SHP77 (cell line): ENCODE data around the gene CCL19.

Experiments used
- DNase-seq, 2 experiments: peaks; one replicate each; lab custom pipeline; 2025; lab: John Stamatoyannopoulos, UW

CCL19 gene

GRCh38 chr9:34694811-34695210, 3.7 kb upstream of the CCL19 start:
- no peak for DNase-seq

GRCh38 chr9:34693560-34693959, 2.5 kb upstream of the CCL19 start:
- no peak for DNase-seq

- no peak for DNase-seq
Measured at GRCh38 chr9:34691936-34692315, 850 bp upstream of the CCL19 start.

DNA sequence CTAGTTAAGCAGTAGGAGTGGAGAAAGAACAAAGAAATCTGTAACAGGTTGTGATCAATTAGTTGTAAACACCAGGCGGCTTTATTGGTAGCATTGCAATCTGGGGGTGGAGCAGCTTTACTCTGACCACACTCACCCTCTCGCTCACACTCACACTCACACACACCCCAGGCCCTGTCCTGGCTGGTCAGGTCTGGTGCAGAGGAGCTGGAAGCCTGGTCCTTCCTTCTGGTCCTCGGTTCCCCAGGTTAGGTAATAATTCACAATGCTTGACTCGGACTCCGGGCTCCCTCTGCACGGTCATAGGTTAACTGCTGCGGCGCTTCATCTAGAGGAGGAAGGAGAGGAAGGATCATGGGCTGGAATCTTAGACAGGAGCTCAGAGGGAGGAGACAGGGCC, 1.6 kb downstream of the CCL19 start:
- DNase-seq: no peak

- DNase-seq: no peak
Measured at GRCh38 chr9:34689116-34689470, 2.0 kb downstream of the CCL19 start.

DNA sequence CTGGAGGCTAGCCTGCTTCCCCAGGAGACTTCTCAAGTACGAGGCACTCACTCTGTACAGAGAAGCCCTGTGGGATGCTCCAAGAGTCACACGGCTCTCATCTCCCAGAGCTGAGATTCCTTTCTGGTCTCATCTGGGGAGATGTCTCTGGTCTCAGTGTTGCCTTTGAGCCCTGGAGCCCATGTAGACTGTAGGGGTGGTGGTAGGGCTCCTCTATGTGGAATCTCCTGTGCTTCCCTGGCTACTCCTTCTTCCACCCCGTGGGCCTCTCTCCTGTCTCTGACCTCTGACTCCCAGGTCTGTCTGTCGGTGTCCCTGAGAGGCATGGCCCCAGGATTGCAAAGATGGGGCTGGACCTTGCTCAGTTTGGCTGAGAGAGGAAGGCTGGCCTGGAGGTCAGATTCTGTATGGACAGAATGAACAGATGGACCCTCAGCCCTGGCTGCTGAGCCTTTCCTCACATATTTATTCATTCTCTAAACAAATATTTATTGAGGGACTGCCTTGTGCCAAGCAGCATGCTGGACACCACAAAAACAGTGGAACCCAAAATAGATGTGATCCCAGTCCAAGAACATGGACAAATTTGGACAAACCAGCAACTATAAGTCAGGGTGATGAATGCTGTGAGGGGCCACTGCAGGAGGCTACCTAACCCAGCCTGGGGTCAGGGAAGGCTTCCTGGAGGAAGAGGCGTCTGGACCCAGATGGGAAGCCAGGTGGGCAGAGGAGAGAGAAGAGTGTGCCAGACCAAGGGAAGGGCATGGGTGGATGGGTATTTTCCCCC, 2.6 kb downstream of the CCL19 start:
- no peak for DNase-seq

- no peak for DNase-seq
Measured at GRCh38 chr9:34687276-34688030, 3.6 kb downstream of the CCL19 start.

DNA sequence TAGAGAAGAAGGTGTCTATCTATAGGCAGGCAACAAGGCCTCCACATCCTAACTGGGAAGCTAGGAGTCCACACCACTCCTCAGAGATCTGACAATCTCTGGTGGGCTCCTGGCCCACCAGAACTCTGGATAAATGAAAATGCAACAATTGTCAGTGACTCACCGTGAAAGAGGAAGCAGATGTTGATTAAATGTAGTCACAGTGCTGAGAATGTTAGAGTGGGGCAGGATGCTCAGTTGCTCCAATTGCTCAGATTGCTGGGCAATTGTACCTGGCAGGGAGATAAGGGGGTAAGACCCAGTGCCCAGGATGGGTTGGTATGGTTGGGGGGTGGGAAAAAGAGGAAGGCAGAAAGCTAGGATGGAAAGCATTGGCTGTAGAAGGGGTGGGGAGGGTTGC, 4.3 kb downstream of the CCL19 start:
- DNase-seq: no peak

GRCh38 chr9:34686231-34686630, 4.8 kb downstream of the CCL19 start:
- no peak for DNase-seq

DNA sequence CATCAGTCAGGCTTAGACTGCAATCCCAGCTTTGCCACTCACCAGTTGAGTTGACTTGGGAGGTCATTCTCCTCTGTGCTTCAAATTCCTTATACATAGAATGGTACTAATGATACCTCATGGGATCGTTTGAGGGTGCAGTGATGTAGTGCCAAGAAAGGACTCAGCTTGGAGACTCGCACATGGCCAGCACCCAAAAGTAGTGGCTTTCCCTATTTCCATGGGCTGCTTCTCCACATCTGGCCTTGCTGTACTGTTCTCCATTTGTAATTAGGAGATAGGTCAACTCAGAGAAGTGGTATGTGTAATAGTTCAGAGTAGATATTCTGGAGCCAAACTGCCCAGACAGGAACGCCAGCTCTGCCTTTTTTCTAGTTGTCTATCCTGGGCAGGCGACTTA, 5.5 kb downstream of the CCL19 start:
- no peak for DNase-seq

DNA sequence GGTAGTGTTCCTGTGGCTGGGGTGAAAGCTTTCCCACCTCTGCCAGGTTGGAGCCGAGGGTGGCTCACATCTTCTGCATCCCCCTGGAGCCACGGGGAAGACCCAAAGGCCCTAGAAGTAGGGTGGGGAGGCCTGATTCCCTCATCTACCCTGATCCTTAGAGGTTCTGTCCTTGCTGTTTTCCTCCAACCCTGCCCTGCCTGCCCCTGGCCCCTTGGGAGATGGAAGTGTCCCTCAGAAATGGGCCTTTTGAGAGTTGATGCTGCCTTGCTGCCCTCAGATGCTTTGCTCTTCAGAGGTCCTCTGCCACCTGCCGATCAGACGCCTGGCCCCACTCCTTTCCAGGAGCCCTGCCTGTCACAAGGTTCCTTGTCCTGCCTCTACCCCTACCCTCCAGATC, 6.3 kb downstream of the CCL19 start:
- no peak for DNase-seq

DNA sequence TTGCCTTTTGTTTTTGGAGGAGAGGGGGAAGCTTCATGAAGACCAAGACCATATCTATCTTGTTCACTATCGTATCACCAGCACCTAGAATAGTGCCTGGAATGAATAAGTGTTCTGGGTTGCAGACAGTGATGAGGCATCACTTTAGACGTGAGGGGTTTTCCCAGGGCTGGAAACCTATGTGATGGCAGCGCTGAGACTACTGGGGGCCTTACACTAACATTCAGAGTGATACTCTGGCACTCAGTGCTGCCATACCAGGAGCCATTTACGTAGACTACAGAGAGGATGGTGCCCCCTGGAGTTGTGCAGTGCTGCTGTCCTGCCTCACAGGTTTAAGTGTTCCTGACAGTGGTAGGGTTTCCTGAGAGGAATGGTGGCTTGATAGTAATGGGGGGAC, 6.9 kb downstream of the CCL19 start:
- no peak for DNase-seq

GRCh38 chr9:34675869-34676268, 15.2 kb downstream of the CCL19 start:
- DNase-seq: no peak

DNA sequence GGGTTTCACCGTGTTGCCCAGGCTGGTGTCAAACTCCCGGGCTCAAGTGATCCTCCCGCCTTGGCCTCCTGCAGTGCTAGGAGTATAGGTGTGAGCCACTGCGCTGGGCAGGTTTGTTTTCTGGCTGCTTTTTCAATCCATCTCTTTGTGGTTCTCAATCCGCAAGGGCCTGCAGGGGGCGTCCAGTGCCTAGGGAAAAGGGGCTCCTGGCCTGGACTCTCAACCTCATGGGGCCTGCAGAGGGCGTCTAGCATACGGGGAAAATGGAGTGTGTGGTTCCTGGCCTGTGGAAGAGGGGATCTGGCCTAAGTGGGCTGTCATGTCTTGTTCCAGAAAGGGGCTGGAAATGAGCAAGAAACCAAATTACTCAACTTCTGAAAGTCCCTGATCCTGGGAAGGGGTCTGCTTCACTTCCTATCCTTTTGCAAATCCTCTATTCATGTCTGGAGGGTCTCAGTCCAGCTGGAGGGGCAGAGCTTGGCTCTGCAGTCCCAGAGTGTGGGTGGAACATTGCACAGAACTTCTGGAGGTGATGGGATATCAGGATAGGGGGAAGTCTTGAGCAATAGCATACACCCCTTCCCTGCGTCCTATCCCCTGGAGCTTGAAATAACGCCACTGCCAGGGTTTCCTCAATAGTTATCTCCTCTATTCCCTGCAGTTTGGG, 15.9 kb downstream of the CCL19 start:
- DNase-seq: peak; percentile 50 to 78

GRCh38 chr9:34674440-34674839, 16.6 kb downstream of the CCL19 start:
- no peak for DNase-seq

DNA sequence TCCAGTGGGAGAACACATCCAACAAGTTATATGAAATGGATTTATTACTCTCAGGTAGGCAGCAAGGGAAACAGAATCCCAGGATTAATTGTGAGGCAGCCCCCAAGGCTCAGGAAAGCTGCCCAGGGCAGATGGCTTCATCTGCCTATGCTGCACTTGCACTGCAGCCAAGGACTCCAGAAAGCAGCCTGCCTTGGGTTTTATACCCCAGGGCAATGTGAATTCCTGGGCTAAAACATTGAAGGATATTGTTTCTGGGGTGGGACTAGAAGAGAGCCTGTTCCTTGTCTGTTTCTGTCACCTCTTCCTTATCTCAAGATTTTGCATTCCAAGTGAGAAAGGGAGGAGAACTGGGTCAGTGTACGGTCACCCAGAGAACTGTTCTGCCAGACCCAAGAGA, 19.8 kb downstream of the CCL19 start:
- no peak for DNase-seq

DNA sequence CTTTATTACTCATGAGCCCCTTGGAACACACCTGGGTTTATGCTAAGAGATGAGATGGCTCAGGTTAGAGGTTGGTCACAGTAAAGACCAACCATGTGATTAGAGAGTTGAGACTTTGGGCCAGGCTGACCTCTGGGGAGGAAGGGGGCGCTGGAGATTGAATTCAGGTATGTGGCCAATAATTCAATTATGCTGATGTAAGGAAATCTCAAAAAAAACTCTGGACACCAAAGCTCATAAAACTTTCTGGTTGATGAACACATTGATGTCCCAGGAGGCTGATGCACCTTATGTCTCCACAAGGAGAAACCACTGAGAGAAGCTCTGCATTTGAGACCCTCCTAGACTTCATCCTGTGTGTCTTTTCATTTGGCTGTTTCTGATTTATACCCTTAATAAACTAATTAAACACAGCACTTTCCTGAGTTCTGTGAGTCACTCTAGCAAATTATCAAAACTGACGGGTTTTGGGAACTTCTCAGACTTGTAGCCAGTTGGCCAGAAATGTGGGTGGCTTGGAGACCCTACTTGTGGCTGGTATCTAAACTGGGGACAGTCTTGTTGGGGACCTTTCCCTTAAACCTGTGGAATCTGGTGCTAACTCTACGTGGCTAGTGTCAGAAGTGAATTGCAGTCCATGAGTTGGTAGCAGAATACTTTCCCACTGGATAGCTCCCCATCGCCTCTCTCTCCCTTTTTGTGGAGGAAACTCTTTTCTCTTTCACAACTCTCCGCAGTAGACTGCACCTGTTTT, 21.1 kb downstream of the CCL19 start:
- DNase-seq: no peak

GRCh38 chr9:34665381-34666250, 25.5 kb downstream of the CCL19 start:
- DNase-seq: peak; percentile 75 to 83

DNA sequence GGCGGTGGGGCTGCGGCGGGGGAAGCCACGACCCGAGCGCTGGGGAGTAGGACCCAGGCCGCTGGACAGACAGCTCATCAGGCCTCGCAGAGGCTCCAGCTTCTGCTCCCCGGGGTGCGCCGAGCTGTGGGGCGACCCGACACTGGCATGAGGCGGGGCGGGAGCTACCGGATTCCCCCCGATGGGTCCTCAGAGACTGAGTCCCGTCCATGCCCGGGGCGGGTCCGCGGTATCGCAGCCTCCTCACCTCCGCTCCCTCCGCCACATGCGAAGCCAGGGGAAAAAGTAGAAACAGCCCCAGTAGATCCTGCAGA, 26.1 kb downstream of the CCL19 start:
- no peak for DNase-seq

DNA sequence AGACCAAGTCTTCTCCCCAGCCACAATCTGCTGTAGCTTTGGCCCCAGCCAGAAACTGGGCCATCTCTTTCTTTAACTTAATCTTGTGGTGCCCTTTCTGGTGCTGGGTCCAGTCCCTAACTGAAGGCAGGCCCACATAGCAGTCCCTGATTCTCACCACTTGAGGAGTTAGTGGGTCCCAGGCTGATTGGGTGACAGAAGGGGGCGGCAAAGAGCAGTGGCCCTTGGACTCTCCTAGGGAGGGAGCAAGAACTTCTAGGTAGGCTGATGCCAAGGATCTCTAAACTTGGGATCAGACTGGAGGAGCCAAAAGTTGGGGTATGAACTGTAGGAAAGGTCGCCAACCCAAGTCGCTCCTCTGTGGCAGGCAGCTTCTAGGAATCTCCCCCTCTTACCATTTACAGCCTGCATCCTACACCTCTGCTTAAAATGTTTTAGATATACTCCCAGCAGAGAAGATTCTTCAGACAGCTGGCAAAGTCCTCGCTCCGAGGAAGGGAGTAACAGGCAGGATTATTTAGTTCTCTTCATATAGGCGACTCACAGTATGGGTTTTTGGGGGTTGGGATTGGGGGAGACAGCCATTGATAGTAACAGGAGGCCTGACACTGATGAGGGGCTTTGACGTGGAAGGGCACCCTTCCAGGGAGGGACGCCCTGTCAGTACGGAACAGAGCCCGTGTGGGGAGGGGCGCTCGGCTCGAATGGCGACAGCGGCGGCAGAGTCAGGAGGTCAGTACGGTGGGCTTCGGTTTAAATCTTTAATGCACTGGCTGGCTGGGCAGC, 26.6 kb downstream of the CCL19 start:
- DNase-seq: peak; percentile 29 to 40

GRCh38 chr9:34663303-34663605, 27.8 kb downstream of the CCL19 start:
- no peak for DNase-seq
